BLaER1 (cell line): ENCODE data around the gene PLSCR5.

Experiments
- H3K27ac ChIP-seq: shearing (Covaris generic); formaldehyde crosslinking; 2 replicates; pipeline ENCODE4 v1.8.1; 2022
- H3K27me3 ChIP-seq: shearing (Covaris generic); formaldehyde crosslinking; 2 replicates; pipeline ENCODE4 v1.8.1; 2022
- H3K36me3 ChIP-seq: shearing (Covaris generic); formaldehyde crosslinking; 2 replicates; pipeline ENCODE4 v1.8.1; 2022
- H3K4me1 ChIP-seq: shearing (Covaris generic); formaldehyde crosslinking; 2 replicates; pipeline ENCODE4 v1.8.1; 2022
- H3K4me2 ChIP-seq: shearing (Covaris generic); formaldehyde crosslinking; 2 replicates; pipeline ENCODE4 v1.8.1; 2022
- H3K4me3 ChIP-seq: shearing (Covaris generic); formaldehyde crosslinking; 2 replicates; pipeline ENCODE4 v1.8.1; 2022
- H3K9ac ChIP-seq: shearing (Covaris generic); formaldehyde crosslinking; 2 replicates; pipeline ENCODE4 v1.8.1; 2022
- H3K9me3 ChIP-seq: shearing (Covaris generic); formaldehyde crosslinking; 2 replicates; pipeline ENCODE4 v1.8.1; 2022
- H4K20me1 ChIP-seq: shearing (Covaris generic); formaldehyde crosslinking; 2 replicates; pipeline ENCODE4 v1.8.1; 2022
- Cebpa-rat ChIP-seq: shearing (Covaris generic); IDR thresholded peaks from 2 replicates; pipeline ENCODE4 v1.8.1; 2022

PLSCR5 gene

GRCh38 chr3:146628671-146629070 lies 23.5 kb upstream of the PLSCR5 start:
- no peak overlapping the region for H3K27ac ChIP-seq
- no peaks in the 10 kb centered on the region for H3K9me3 ChIP-seq
- H3K4me3 ChIP-seq: no peak overlapping the region
- H3K36me3 ChIP-seq: no peaks in the 10 kb centered on the region
- TF ChIP-seq Cebpa-rat: no peak
- no peaks in the 10 kb centered on the region for H4K20me1 ChIP-seq
- H3K4me2 ChIP-seq: no peak overlapping the region
- H3K4me1 ChIP-seq: no peaks in the 10 kb centered on the region
- H3K27me3 ChIP-seq: no peaks in the 10 kb centered on the region
- no peak overlapping the region for H3K9ac ChIP-seq

DNA sequence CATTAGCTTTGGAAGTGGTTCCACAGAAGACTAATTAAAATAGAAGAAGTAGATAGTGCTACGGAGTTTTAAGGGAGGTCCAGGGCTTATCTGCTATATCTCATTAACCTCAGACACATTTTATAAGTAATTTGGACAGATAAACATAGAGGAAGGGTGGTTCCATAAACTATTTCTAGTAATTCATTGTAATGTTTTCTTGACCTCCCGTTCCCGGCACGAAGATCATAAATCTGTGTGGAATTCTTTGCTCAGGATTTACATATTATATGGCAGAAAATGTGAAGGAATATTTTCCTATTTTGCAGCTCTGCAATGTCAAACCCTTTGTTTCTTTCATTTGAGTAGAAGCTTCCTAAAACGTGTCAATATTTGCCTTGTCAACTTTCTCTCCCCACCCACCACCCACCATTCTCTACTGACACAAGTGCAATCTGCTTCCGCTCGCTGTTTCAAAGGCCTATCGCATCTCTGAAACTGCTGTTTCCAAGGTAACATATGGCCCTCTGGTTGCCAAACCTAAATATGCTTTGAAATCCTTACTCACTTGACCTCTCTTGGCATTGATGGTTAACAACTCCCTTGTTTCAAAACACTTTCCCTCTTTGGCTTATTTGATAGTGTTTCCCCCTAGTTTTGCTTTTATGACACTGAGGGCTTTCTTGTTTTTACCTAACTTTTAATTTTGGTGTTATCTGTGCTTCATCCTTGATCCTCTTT lies 21.4 kb upstream of the PLSCR5 start:
- H3K4me2 ChIP-seq: no peak overlapping the region
- TF ChIP-seq Cebpa-rat: no peak
- H3K4me3 ChIP-seq: no peak overlapping the region
- H3K9me3 ChIP-seq: no peaks in the 10 kb centered on the region
- no peak overlapping the region for H3K9ac ChIP-seq
- no peaks in the 10 kb centered on the region for H3K27me3 ChIP-seq
- no peaks in the 10 kb centered on the region for H3K4me1 ChIP-seq
- H4K20me1 ChIP-seq: no peaks in the 10 kb centered on the region
- no peaks in the 10 kb centered on the region for H3K36me3 ChIP-seq
- no peak overlapping the region for H3K27ac ChIP-seq

DNA sequence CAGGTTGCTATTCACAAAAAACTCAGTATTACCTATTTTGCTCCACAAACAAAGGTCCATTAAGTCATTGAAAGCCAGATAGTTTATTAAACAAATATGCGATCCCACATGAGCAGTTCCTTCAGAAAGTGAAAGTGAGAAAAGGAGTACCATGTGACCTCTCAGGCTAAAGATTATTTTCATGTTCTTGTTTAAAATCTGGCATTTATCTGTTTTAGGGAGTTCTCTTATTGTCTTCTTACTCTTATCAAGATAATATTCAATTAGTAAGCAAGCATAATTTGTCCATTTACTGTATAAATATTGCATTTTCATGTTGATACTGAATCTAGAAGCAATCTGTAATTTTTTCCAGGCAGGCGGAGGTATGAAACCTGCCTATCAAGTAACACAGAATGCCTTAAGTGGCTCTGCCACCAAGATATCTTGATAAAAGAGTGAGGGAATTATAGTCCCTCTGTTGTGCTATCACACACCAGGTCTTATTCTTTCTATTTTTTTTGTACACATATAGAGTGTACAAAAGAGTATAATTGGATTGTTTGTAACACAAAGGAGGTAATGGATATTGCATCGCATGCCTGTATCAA lies 20.1 kb upstream of the PLSCR5 start:
- Histone ChIP-seq H3K36me3 (no peaks in the 10 kb centered on the region), H3K4me2 (peak overlapping the region; percentile 32; the same call in 1 of the 2 replicates), H3K4me3 (no peak overlapping the region), H3K4me1 (no peaks in the 10 kb centered on the region), H3K9me3 (no peaks in the 10 kb centered on the region), H4K20me1 (no peaks in the 10 kb centered on the region), H3K27ac (no peak overlapping the region), H3K9ac (no peak overlapping the region), H3K27me3 (no peaks in the 10 kb centered on the region)
- TF ChIP-seq Cebpa-rat: no peak

DNA sequence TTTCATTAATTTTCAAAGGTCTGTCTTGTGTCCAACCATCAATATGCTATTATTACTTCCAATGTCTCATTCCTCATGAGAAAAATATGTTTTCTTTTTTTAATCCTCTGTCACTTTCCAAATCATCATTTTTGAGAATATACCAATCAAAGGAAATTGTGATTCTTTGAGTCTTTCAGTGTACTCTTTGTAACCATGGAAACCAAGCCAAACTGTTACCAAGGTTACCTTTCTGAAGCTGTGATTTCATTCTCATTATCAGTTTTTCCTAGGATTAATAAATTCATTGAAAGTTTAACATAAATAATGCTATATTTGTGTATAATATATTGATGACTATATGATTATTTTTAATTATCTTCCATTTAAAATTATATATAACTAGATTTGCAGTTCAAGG lies 16.6 kb upstream of the PLSCR5 start:
- Histone ChIP-seq H3K4me2 (no peak overlapping the region), H4K20me1 (no peaks in the 10 kb centered on the region), H3K4me1 (no peaks in the 10 kb centered on the region), H3K9ac (no peak overlapping the region), H3K4me3 (no peak overlapping the region), H3K36me3 (no peaks in the 10 kb centered on the region), H3K27ac (no peak overlapping the region), H3K9me3 (no peaks in the 10 kb centered on the region), H3K27me3 (no peaks in the 10 kb centered on the region)
- TF ChIP-seq Cebpa-rat: no peak

GRCh38 chr3:146612015-146612414 lies 6.9 kb upstream of the PLSCR5 start:
- Histone ChIP-seq H4K20me1 (no peaks in the 10 kb centered on the region), H3K9me3 (no peaks in the 10 kb centered on the region), H3K4me3 (no peak overlapping the region), H3K27ac (no peak overlapping the region), H3K27me3 (no peaks in the 10 kb centered on the region), H3K36me3 (no peaks in the 10 kb centered on the region), H3K4me1 (no peaks in the 10 kb centered on the region), H3K4me2 (no peak overlapping the region), H3K9ac (no peak overlapping the region)
- no peak for TF ChIP-seq Cebpa-rat

GRCh38 chr3:146611096-146611495 lies 6.0 kb upstream of the PLSCR5 start:
- H3K4me3 ChIP-seq: no peak overlapping the region
- H3K9ac ChIP-seq: no peak overlapping the region
- H3K4me1 ChIP-seq: no peaks in the 10 kb centered on the region
- no peak overlapping the region for H3K4me2 ChIP-seq
- no peaks in the 10 kb centered on the region for H3K9me3 ChIP-seq
- H3K36me3 ChIP-seq: no peaks in the 10 kb centered on the region
- H4K20me1 ChIP-seq: no peaks in the 10 kb centered on the region
- no peak for TF ChIP-seq Cebpa-rat
- H3K27ac ChIP-seq: no peak overlapping the region
- H3K27me3 ChIP-seq: no peaks in the 10 kb centered on the region

DNA sequence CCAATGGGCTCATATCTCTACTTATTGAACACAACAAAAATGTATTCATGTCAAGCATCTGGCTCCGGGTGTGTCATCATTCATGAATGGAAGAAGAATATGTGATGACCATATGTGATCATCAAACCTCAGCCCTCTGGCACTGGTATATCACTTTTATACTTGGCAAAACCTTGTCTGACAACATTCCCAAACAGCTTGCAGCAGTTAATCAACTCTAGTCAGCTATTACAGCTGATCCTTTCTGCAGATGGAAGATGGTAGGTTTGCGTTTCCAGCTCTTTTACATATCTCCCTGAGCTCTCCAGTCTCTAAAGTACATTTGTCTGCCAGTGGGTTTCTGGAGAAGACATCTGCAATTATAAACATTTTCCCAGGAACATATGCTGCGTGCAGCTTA lies 6.6 kb downstream of the PLSCR5 start:
- H3K27me3 ChIP-seq: no peaks in the 10 kb centered on the region
- H3K36me3 ChIP-seq: no peaks in the 10 kb centered on the region
- no peaks in the 10 kb centered on the region for H4K20me1 ChIP-seq
- no peak overlapping the region for H3K4me3 ChIP-seq
- no peaks in the 10 kb centered on the region for H3K4me1 ChIP-seq
- H3K4me2 ChIP-seq: no peak overlapping the region
- no peak for TF ChIP-seq Cebpa-rat
- H3K27ac ChIP-seq: no peak overlapping the region
- H3K9me3 ChIP-seq: no peaks in the 10 kb centered on the region
- no peak overlapping the region for H3K9ac ChIP-seq

DNA sequence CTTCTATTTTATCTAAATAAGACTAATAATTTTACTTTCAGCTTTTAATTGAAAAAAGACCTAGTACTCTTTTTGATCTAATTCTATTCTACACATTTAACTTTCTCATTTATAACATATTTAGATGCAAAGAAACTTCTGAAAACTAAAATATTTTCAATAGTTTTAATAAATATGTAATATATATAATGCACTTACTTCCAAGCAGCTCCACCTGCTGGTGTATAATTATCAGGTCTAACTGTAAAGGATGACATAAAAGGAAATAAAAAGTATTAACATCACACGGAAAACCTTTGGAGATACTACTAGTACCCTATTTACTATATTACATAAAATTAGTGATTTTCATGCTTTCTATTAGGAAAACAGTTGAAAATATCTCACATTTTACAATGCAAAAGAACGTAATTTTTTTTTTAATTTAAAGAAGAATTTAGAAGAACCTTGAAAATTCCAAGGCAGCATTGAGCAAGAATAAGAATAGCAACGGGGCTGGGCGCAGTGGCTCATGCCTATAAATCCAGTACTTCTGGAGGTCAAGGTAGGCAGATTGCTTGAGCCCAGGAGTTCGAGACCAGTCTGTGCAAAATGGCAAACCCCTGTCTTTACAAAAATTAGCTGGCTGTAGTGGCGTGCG lies 10.2 kb downstream of the PLSCR5 start:
- no peak overlapping the region for H3K9ac ChIP-seq
- H3K9me3 ChIP-seq: no peaks in the 10 kb centered on the region
- H3K36me3 ChIP-seq: no peaks in the 10 kb centered on the region
- H3K4me1 ChIP-seq: no peaks in the 10 kb centered on the region
- H3K4me2 ChIP-seq: no peak overlapping the region
- no peaks in the 10 kb centered on the region for H3K27me3 ChIP-seq
- H4K20me1 ChIP-seq: no peaks in the 10 kb centered on the region
- H3K4me3 ChIP-seq: no peak overlapping the region
- no peak for TF ChIP-seq Cebpa-rat
- no peak overlapping the region for H3K27ac ChIP-seq

- no peak overlapping the region for H3K27ac ChIP-seq
- no peaks in the 10 kb centered on the region for H3K9me3 ChIP-seq
- no peaks in the 10 kb centered on the region for H3K36me3 ChIP-seq
- H4K20me1 ChIP-seq: no peaks in the 10 kb centered on the region
- no peaks in the 10 kb centered on the region for H3K4me1 ChIP-seq
- no peak overlapping the region for H3K4me2 ChIP-seq
- no peak overlapping the region for H3K4me3 ChIP-seq
- no peak overlapping the region for H3K9ac ChIP-seq
- H3K27me3 ChIP-seq: no peaks in the 10 kb centered on the region
- no peak for TF ChIP-seq Cebpa-rat
Observed at GRCh38 chr3:146593776-146594175, 11.4 kb downstream of the PLSCR5 start.

DNA sequence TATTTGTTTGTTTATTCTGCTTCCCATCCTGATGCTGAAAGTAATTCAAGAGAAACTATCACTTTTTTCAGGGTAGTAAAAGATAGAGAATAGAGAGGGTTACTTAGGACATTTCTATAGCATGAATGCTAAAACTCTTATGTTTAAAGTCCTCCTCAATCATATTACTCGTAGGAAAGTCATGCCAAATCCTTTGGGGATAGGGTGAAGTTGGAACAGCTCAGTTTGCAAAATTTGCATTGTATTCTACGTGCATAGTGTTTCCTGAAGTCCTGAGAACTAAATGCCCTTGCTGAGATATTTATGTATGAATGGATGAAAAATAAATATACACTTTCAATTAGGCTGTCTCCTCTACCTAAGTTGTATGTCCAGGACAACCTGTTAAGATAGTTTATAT lies 14.6 kb downstream of the PLSCR5 start:
- no peak overlapping the region for H3K4me3 ChIP-seq
- no peaks in the 10 kb centered on the region for H3K9me3 ChIP-seq
- H3K27me3 ChIP-seq: no peaks in the 10 kb centered on the region
- no peaks in the 10 kb centered on the region for H4K20me1 ChIP-seq
- H3K4me1 ChIP-seq: no peaks in the 10 kb centered on the region
- no peak overlapping the region for H3K4me2 ChIP-seq
- no peak overlapping the region for H3K27ac ChIP-seq
- no peak overlapping the region for H3K9ac ChIP-seq
- H3K36me3 ChIP-seq: no peaks in the 10 kb centered on the region
- no peak for TF ChIP-seq Cebpa-rat
